HL-60/S4 treated with phorbol 12-myristate 13-acetate at 8.2 ng/mL for 4 days and 3 days (cell line): ENCODE data around the gene RANBP9.

ENCODE experiments used
- in situ Hi-C: fragments of 300-500 bp; cut with MboI; formaldehyde crosslinking; loops from 2 replicates; pipeline ENCODE4 v1.15.0; 2022; ENCODE audit warnings: low sequenced_read_pairs

RANBP9 gene

GRCh38 chr6:13711324-13711732, 307 bp downstream of the RANBP9 start:
- in situ Hi-C loops: no loop called here

GRCh38 chr6:13710552-13711323, 897 bp downstream of the RANBP9 start:
- in situ Hi-C loops: no loop called here

GRCh38 chr6:13709689-13710551, 1.7 kb downstream of the RANBP9 start:
- in situ Hi-C loops: no loop called here

- in situ Hi-C loops: no loop called here
Measured at GRCh38 chr6:13708736-13709135, 2.9 kb downstream of the RANBP9 start.

GRCh38 chr6:13703496-13703895, 8.1 kb downstream of the RANBP9 start:
- in situ Hi-C loops: no loop called here

GRCh38 chr6:13702809-13703302, 8.8 kb downstream of the RANBP9 start:
- in situ Hi-C loops: no loop called here

- in situ Hi-C loops: no loop called here
Measured at GRCh38 chr6:13700232-13700631, 11.4 kb downstream of the RANBP9 start.

- in situ Hi-C loops: no loop called here
Measured at GRCh38 chr6:13698715-13699114, 12.9 kb downstream of the RANBP9 start.

- in situ Hi-C loops: no loop called here
Measured at GRCh38 chr6:13697857-13698256, 13.8 kb downstream of the RANBP9 start.

GRCh38 chr6:13696226-13696625, 15.4 kb downstream of the RANBP9 start:
- in situ Hi-C loops: no loop called here

GRCh38 chr6:13695252-13695651, 16.4 kb downstream of the RANBP9 start:
- in situ Hi-C loops: no loop called here

- in situ Hi-C loops: no loop called here
Measured at GRCh38 chr6:13694562-13694961, 17.1 kb downstream of the RANBP9 start.

- in situ Hi-C loops: no loop called here
Measured at GRCh38 chr6:13689511-13690256, 22.0 kb downstream of the RANBP9 start.

GRCh38 chr6:13688692-13689196, 22.9 kb downstream of the RANBP9 start:
- in situ Hi-C loops: no loop called here

GRCh38 chr6:13687917-13688351, 23.7 kb downstream of the RANBP9 start:
- in situ Hi-C loops: no loop called here

- in situ Hi-C loops: no loop called here
Measured at GRCh38 chr6:13684855-13685254, 26.8 kb downstream of the RANBP9 start.

GRCh38 chr6:13683038-13683437, 28.6 kb downstream of the RANBP9 start:
- in situ Hi-C loops: no loop called here

GRCh38 chr6:13682346-13682745, 29.3 kb downstream of the RANBP9 start:
- in situ Hi-C loops: no loop called here

GRCh38 chr6:13681305-13682061, 30.2 kb downstream of the RANBP9 start:
- in situ Hi-C loops: no loop called here

- in situ Hi-C loops: no loop called here
Measured at GRCh38 chr6:13680448-13680968, 31.1 kb downstream of the RANBP9 start.
